HepG2 (cell line): ENCODE data around the gene TMEM107. TPM values are rescaled to one million over a fixed set of nuclear protein-coding genes. Genes with fewer than 3 reads are reported as not detected.

ENCODE experiments used
- CBX1 ChIP-seq: IDR thresholded peaks from one replicate; pipeline ENCODE4 v1.6.1; 2016; ENCODE audit warnings: antibody characterized with exemption, low read depth
- CREM ChIP-seq, 2 experiments: sonication (generic) in 1 of 2; formaldehyde crosslinking in 1 of 2; IDR thresholded peaks; 2 replicates each; pipeline versions ENCODE4 v1.4.0 to v1.6.1; 2016 to 2020; ENCODE audit warnings: antibody characterized with exemption in 1 of 2, mild to moderate bottlenecking in 1 of 2, missing genetic modification reagents in 1 of 2
- ETV6 ChIP-seq: sonication (generic); formaldehyde crosslinking; conservative IDR thresholded peaks from 2 replicates; pipeline ENCODE4 v1.4.0; 2020; ENCODE audit warnings: missing genetic modification reagents
- FIP1L1 ChIP-seq: fragments of 200-400 bp; formaldehyde crosslinking; IDR thresholded peaks from 2 replicates; pipeline ENCODE4 v1.6.1; 2018; ENCODE audit warnings: low read depth, mild to moderate bottlenecking, low read length, moderate library complexity, borderline replicate concordance; ENCODE audit not compliant: insufficient read depth
- FOXM1 ChIP-seq: sonication (generic); formaldehyde crosslinking; IDR thresholded peaks from 2 replicates; pipeline ENCODE4 v1.5.0; 2020; ENCODE audit warnings: missing genetic modification reagents
- GATAD1 ChIP-seq: IDR thresholded peaks from 2 replicates; pipeline ENCODE4 v1.6.1; 2016; ENCODE audit warnings: missing genetic modification reagents, missing compliant biosample characterization
- HMG20A ChIP-seq: IDR thresholded peaks from 2 replicates; pipeline ENCODE4 v1.6.1; 2016; ENCODE audit warnings: borderline replicate concordance
- HNF4A ChIP-seq: sonication (generic); formaldehyde crosslinking; IDR thresholded peaks from 2 replicates; pipeline ENCODE4 v1.4.0; 2020; ENCODE audit warnings: missing genetic modification reagents
- HOXA7 ChIP-seq: sonication (generic); formaldehyde crosslinking; IDR thresholded peaks from 2 replicates; pipeline ENCODE4 v1.8.1; 2022; ENCODE audit warnings: mild to moderate bottlenecking, missing genetic modification reagents, moderate library complexity
- JUNB ChIP-seq: sonication (generic); formaldehyde crosslinking; IDR thresholded peaks from 2 replicates; pipeline ENCODE4 v1.8.0; 2022; ENCODE audit warnings: missing genetic modification reagents, mild to moderate bottlenecking, borderline replicate concordance
- MIER2 ChIP-seq: IDR thresholded peaks from 2 replicates; pipeline ENCODE4 v1.6.1; 2016; ENCODE audit warnings: missing biosample characterization, missing genetic modification reagents
- MIER3 ChIP-seq: IDR thresholded peaks from 2 replicates; pipeline ENCODE4 v1.6.1; 2016; ENCODE audit warnings: missing compliant biosample characterization, borderline replicate concordance
- NR1H2 ChIP-seq: sonication (generic); formaldehyde crosslinking; IDR thresholded peaks from 2 replicates; pipeline ENCODE4 v1.8.1; 2022; ENCODE audit warnings: low read depth, missing genetic modification reagents, borderline replicate concordance
- NR2F2 ChIP-seq: IDR thresholded peaks from 2 replicates; pipeline ENCODE4 v1.6.1; 2012; ENCODE audit warnings: low read depth, inconsistent platforms, borderline replicate concordance
- PRMT3 ChIP-seq: sonication (generic); formaldehyde crosslinking; IDR thresholded peaks from 2 replicates; pipeline ENCODE4 v1.8.1; 2022; ENCODE audit warnings: low read depth, mild to moderate bottlenecking, moderate library complexity, missing genetic modification reagents, borderline replicate concordance
- PTBP1 ChIP-seq: fragments of 200-400 bp; formaldehyde crosslinking; IDR thresholded peaks from 2 replicates; pipeline ENCODE4 v1.6.1; 2018; ENCODE audit warnings: low read length, low read depth; ENCODE audit not compliant: poor library complexity, severe bottlenecking
- RAD21 ChIP-seq: fragments of 450-650 bp; formaldehyde crosslinking; IDR thresholded peaks from 2 replicates; pipeline ENCODE4 v1.5.0; 2020; ENCODE audit warnings: mild to moderate bottlenecking
- RBFOX2 ChIP-seq: fragments of 200-400 bp; formaldehyde crosslinking; IDR thresholded peaks from 2 replicates; pipeline ENCODE4 v1.6.1; 2017; ENCODE audit warnings: low read depth, mild to moderate bottlenecking, low read length
- RFX1 ChIP-seq: fragments of 450-650 bp; IDR thresholded peaks from 2 replicates; pipeline ENCODE4 v1.6.1; 2017
- RFXAP ChIP-seq: sonication (generic); formaldehyde crosslinking; IDR thresholded peaks from 2 replicates; pipeline ENCODE4 v1.4.0; 2020; ENCODE audit warnings: missing genetic modification reagents, borderline replicate concordance
- RNF2 ChIP-seq: fragments of 450-650 bp; conservative IDR thresholded peaks from 2 replicates; pipeline ENCODE4 v1.6.1; 2016; ENCODE audit warnings: low read depth
- TSC22D2 ChIP-seq: sonication (generic); formaldehyde crosslinking; IDR thresholded peaks from 2 replicates; pipeline ENCODE4 v1.5.1; 2020; ENCODE audit warnings: missing genetic modification reagents, mild to moderate bottlenecking, borderline replicate concordance
- UBTF ChIP-seq: sonication (generic); formaldehyde crosslinking; IDR thresholded peaks from 2 replicates; pipeline ENCODE4 v1.4.0; 2020; ENCODE audit warnings: mild to moderate bottlenecking, missing genetic modification reagents
- ZNF264 ChIP-seq: sonication (generic); formaldehyde crosslinking; IDR thresholded peaks from 2 replicates; pipeline ENCODE4 v1.4.0; 2020; ENCODE audit warnings: missing genetic modification reagents
- ZNF282 ChIP-seq: fragments of 450-650 bp; IDR thresholded peaks from 2 replicates; pipeline ENCODE4 v1.6.1; 2018; ENCODE audit not compliant: partially characterized antibody
- ZNF333 ChIP-seq: sonication (generic); formaldehyde crosslinking; IDR thresholded peaks from 2 replicates; pipeline ENCODE4 v1.4.0; 2020; ENCODE audit warnings: mild to moderate bottlenecking, missing genetic modification reagents, borderline replicate concordance
- ZNF343 ChIP-seq: sonication (generic); formaldehyde crosslinking; IDR thresholded peaks from 2 replicates; pipeline ENCODE4 v1.4.0; 2020; ENCODE audit warnings: mild to moderate bottlenecking, missing genetic modification reagents
- ZNF543 ChIP-seq: sonication (generic); formaldehyde crosslinking; IDR thresholded peaks from 2 replicates; pipeline ENCODE4 v1.4.0; 2020; ENCODE audit warnings: mild to moderate bottlenecking, missing genetic modification reagents
- ZNF546 ChIP-seq: sonication (generic); formaldehyde crosslinking; conservative IDR thresholded peaks from 2 replicates; pipeline ENCODE4 v1.8.1; 2023; ENCODE audit warnings: mild to moderate bottlenecking, missing genetic modification reagents
- ZNF552 ChIP-seq: sonication (generic); formaldehyde crosslinking; IDR thresholded peaks from 2 replicates; pipeline ENCODE4 v1.9.0; 2022; ENCODE audit warnings: missing genetic modification reagents, mild to moderate bottlenecking, borderline replicate concordance
- ZNF629 ChIP-seq: sonication (generic); formaldehyde crosslinking; conservative IDR thresholded peaks from 2 replicates; pipeline ENCODE4 v1.5.0; 2020; ENCODE audit warnings: missing genetic modification reagents
- ZNF75D ChIP-seq: sonication (generic); formaldehyde crosslinking; IDR thresholded peaks from 2 replicates; pipeline ENCODE4 v1.8.1; 2023; ENCODE audit warnings: missing genetic modification reagents, mild to moderate bottlenecking, borderline replicate concordance
- polyA plus RNA-seq, 8 experiments: library from polyadenylated mRNA; depleted of rRNA in 3 of 8; stranded (reverse) in 7 of 8; unstranded in 1 of 8; fragments of >200 nt; fragmentation: Illumina TruSeq in 4 of 8; extraction: Trizol in 4 of 8; gene quantifications; 2 replicates each; pipeline versions ENCODE4 v1.2.1 to v1.2.3, GENCODE V29; 2011 to 2016; ENCODE audit warnings: low read depth in 4 of 8, missing spikeins in 1 of 8, mixed read lengths in 1 of 8; ENCODE audit not compliant: insufficient read depth in 1 of 8
- total RNA-seq, 5 experiments: library from RNA; depleted of rRNA; stranded (reverse); fragments of >200 nt; fragmentation: Illumina TruSeq; extraction: Trizol; gene quantifications; 2 replicates each; pipeline ENCODE4 v1.2.3, GENCODE V29; 2016; ENCODE audit warnings: low read depth in 1 of 5

The TMEM107 gene
- total and polyA plus RNA-seq, 2 of the 13 experiments (the other 11 are each of a cell fraction or from before 2014, with no cell fraction given), result 7.2 to 15.3 TPM

- TF ChIP-seq UBTF (CRISPR knock-in tag), result peak; percentile 94
- TF ChIP-seq RFXAP (CRISPR knock-in tag), result peak; percentile 75; the same call in 1 of the 2 replicates
- no peak for TF ChIP-seq ZNF75D
- no peak for TF ChIP-seq ETV6 (CRISPR knock-in tag)
- peak; percentile 68; the same call in 1 of the 2 replicates for TF ChIP-seq ZNF343
- TF ChIP-seq PRMT3, result no peak
- TF ChIP-seq FIP1L1, result no peak
- peak; percentile 94 for TF ChIP-seq ZNF543 (CRISPR knock-in tag)
- TF ChIP-seq TSC22D2, result no peak
- peak; percentile 65 for TF ChIP-seq RBFOX2
- TF ChIP-seq GATAD1, result peak; percentile 60
- TF ChIP-seq ZNF282, result no peak
- peak; percentile 82; the same call in 1 of the 2 replicates for TF ChIP-seq ZNF333 (CRISPR knock-in tag)
- no peak for TF ChIP-seq HMG20A (CRISPR knock-in tag)
- no peak for TF ChIP-seq RNF2
- peak; percentile 24; the same call in 1 of the 2 replicates for TF ChIP-seq HNF4A (CRISPR knock-in tag)
- peak; percentile 57; the same call in 1 of the 2 replicates for TF ChIP-seq CREM (IDR thresholded peaks at IDR 0.05)
- TF ChIP-seq CREM (CRISPR knock-in tag; IDR thresholded peaks at IDR 0.05), result no peak
- TF ChIP-seq RAD21 (CRISPR knock-in tag), result peak; percentile 18; the same call in 1 of the 2 replicates
- TF ChIP-seq RFX1, result no peak
- TF ChIP-seq HOXA7 (CRISPR knock-in tag), result no peak
- TF ChIP-seq NR1H2 (CRISPR knock-in tag), result no peak
- TF ChIP-seq PTBP1, result no peak
- TF ChIP-seq MIER2 (CRISPR knock-in tag), result no peak
- no peak for TF ChIP-seq JUNB (CRISPR knock-in tag)
- TF ChIP-seq ZNF264 (CRISPR knock-in tag), result peak; percentile 26; the same call in 1 of the 2 replicates
- TF ChIP-seq CBX1, result no peak
- TF ChIP-seq ZNF552 (CRISPR knock-in tag), result no peak
- TF ChIP-seq ZNF629 (CRISPR knock-in tag), result no peak
- TF ChIP-seq FOXM1 (CRISPR knock-in tag), result no peak
- 0 out of 2 replicates have a peak, but pooled peaks have one; percentile 68 for TF ChIP-seq ZNF546
- no peak for TF ChIP-seq NR2F2
- no peak for TF ChIP-seq MIER3
Measured at GRCh38 chr17:8189711-8190477, 13.7 kb upstream of the TMEM107 start, which contains the start of gene BORCS6 (continued).
